GM12878 (cell line): Measurements from ENCODE around the gene ST6GAL2. TPM values are rescaled to one million over a fixed set of nuclear protein-coding genes. Genes with fewer than 3 reads are reported as not detected.

ENCODE experiments used
- ATAC-seq: fragments of 200-7000 bp; cut with Tn5 transposase; 3 replicates; pipeline ENCODE4 v1.9.1; 2020; ENCODE audit warnings: mild to moderate bottlenecking, moderate library complexity
- BruUV-seq: library from RNA; stranded (reverse); fragments of 400-500 nt; replicated peaks from 2 replicates; lab custom pipeline; 2021; lab: Mats Ljungman, UMichigan
- CTCF ChIA-PET: fragments of 300-600 bp; sonication (Branson Sonifier 250); formaldehyde crosslinking; extraction: SDS; loops from one replicate; lab custom pipeline; 2021; ENCODE audit warnings: inconsistent platforms; lab: Yijun Ruan, JAX
- POLR2A ChIA-PET: fragments of 350-600 bp; formaldehyde crosslinking; extraction: SDS; loops from one replicate; lab custom pipeline; 2021; ENCODE audit warnings: inconsistent platforms; lab: Charles Lee
- RAD21 ChIA-PET: fragments of 300-600 bp; sonication (Branson Sonifier 250); formaldehyde crosslinking; loops from one replicate; lab custom pipeline; 2023; ENCODE audit warnings: antibody characterized with exemption; ENCODE audit not compliant: unreplicated experiment; lab: Charles Lee
- SMC1A ChIA-PET: fragments of 300-600 bp; sonication (Branson Sonifier 250); formaldehyde crosslinking; loops from one replicate; lab custom pipeline; 2023; ENCODE audit not compliant: unreplicated experiment, uncharacterized antibody; lab: Charles Lee
- DNase-seq: peaks from one replicate; pipeline ENCODE4 v3.0.0-alpha.2; 2011; ENCODE audit warnings: low read depth, low spot score
- FAIRE-seq: peaks from 3 replicates; lab custom pipeline; 2011; peaks lifted over from hg19 to GRCh38; lab: Jason Lieb, UNC
- H2AFZ ChIP-seq: 2 replicates; pipeline ENCODE4 v1.6.0; 2011; ENCODE audit warnings: low read depth, low read length, control low read depth; ENCODE audit not compliant: control insufficient read depth
- H3K27ac ChIP-seq: 2 replicates; pipeline ENCODE4 v1.5.1; 2011; ENCODE audit warnings: control low read depth; ENCODE audit not compliant: control insufficient read depth, insufficient read depth
- H3K27me3 ChIP-seq, 2 experiments: replicated peaks in 1 of 2; 2 replicates each; pipeline versions ENCODE4 v1.6.0 to v1.6.1; 2011; ENCODE audit warnings: low read length in 1 of 2; ENCODE audit not compliant: control insufficient read depth in 2 of 2, insufficient read depth in 2 of 2
- H3K36me3 ChIP-seq, 2 experiments: 2 replicates each; pipeline ENCODE4 v1.5.1; 2011; ENCODE audit warnings: low read length in 1 of 2; ENCODE audit not compliant: control insufficient read depth in 2 of 2, insufficient read depth in 2 of 2
- H3K4me1 ChIP-seq: 2 replicates; pipeline ENCODE4 v1.6.1; 2011; ENCODE audit warnings: mild to moderate bottlenecking, low read length, moderate library complexity, mixed read lengths; ENCODE audit not compliant: control insufficient read depth, insufficient read depth
- H3K4me2 ChIP-seq: 2 replicates; pipeline ENCODE4 v1.6.0; 2011; ENCODE audit warnings: control low read depth; ENCODE audit not compliant: control insufficient read depth, insufficient read depth
- H3K4me3 ChIP-seq: fragments of 200-600 bp; sonication (generic); 2 replicates; pipeline ENCODE4 v1.5.1; 2016
- H3K79me2 ChIP-seq: 2 replicates; pipeline ENCODE4 v1.6.0; 2011; ENCODE audit warnings: low read length; ENCODE audit not compliant: control insufficient read depth, insufficient read depth
- H3K9ac ChIP-seq: 2 replicates; pipeline ENCODE4 v1.8.0; 2011; ENCODE audit warnings: low read length, control low read depth, mixed read lengths; ENCODE audit not compliant: control insufficient read depth, insufficient read depth
- H3K9me3 ChIP-seq: replicated peaks from 3 replicates; pipeline ENCODE4 v1.5.1; 2011; ENCODE audit warnings: mild to moderate bottlenecking, low read length; ENCODE audit not compliant: control insufficient read depth, insufficient read depth
- H4K20me1 ChIP-seq: 2 replicates; pipeline ENCODE4 v1.6.0; 2011; ENCODE audit not compliant: control insufficient read depth, insufficient read depth
- CHD1 ChIP-seq: IDR thresholded peaks from 2 replicates; pipeline ENCODE4 v1.6.1; 2012; ENCODE audit warnings: low read depth, low read length, improper control_type of control experiment
- CREB1 ChIP-seq: IDR thresholded peaks from 2 replicates; pipeline ENCODE4 v1.6.1; 2012; ENCODE audit warnings: low read depth, mild to moderate bottlenecking, inconsistent platforms
- CUX1 ChIP-seq: IDR thresholded peaks from 2 replicates; pipeline ENCODE4 v1.6.1; 2012; ENCODE audit warnings: improper control_type of control experiment, low read depth, low read length; ENCODE audit not compliant: insufficient replicate concordance
- HDAC2 ChIP-seq: fragments of 200-600 bp; sonication (generic); IDR thresholded peaks from 2 replicates; pipeline ENCODE4 v1.6.1; 2017
- MEF2A ChIP-seq: IDR thresholded peaks from 2 replicates; pipeline ENCODE4 v1.6.1; 2011; ENCODE audit warnings: low read depth, mild to moderate bottlenecking, low read length, moderate library complexity; ENCODE audit not compliant: insufficient read depth
- NBN ChIP-seq: fragments of 450-650 bp; IDR thresholded peaks from 2 replicates; pipeline ENCODE4 v1.6.1; 2016
- NFYA ChIP-seq: IDR thresholded peaks from 2 replicates; pipeline ENCODE4 v1.6.1; 2011; ENCODE audit warnings: low read depth, mild to moderate bottlenecking, low read length, improper control_type of control experiment, borderline replicate concordance
- NRF1 ChIP-seq: conservative IDR thresholded peaks from 2 replicates; pipeline ENCODE4 v1.6.1; 2011; ENCODE audit warnings: mild to moderate bottlenecking, low read depth, low read length, improper control_type of control experiment
- ZNF217 ChIP-seq: fragments of 450-650 bp; IDR thresholded peaks from 2 replicates; pipeline ENCODE4 v1.6.1; 2017; ENCODE audit warnings: antibody characterized with exemption, mild to moderate bottlenecking
- WGBS: methylation state at CpG from one replicate; pipeline ENCODE4 v1.1.6; 2016; ENCODE audit warnings: low lambda C conversion rate; ENCODE audit not compliant: insufficient replicate concordance, insufficient coverage; ENCODE audit errors: missing lambda C conversion rate; 5-methylcytosine and 5-hydroxymethylcytosine counted together
- in situ Hi-C: fragments of 300-500 bp; cut with MboI; formaldehyde crosslinking; loops from 9 replicates; pipeline ENCODE4 v1.14.3; 2018; ENCODE audit warnings: mixed read lengths
- intact Hi-C: fragments of 100-400 bp; cut with micrococcal nuclease; formaldehyde crosslinking; loops from one replicate; pipeline ENCODE4 v1.14.2; 2022; ENCODE audit not compliant: unreplicated experiment
- polyA plus RNA-seq, 11 experiments: library from polyadenylated mRNA; depleted of rRNA in 4 of 11; unstranded in 6 of 11; stranded (reverse) in 5 of 11; fragments of >200 nt; fragmentation: Nextera tagmentation in 4 of 11; fragmentation: Illumina TruSeq in 1 of 11; extraction: Ambion mirVana in 4 of 11; extraction: Trizol in 1 of 11; gene quantifications; 1 replicate in 1 of 11; 2 replicates in 10 of 11; pipeline versions ENCODE4 v1.2.1 to v1.2.3, GENCODE V29; 2011 to 2016; ENCODE audit warnings: inconsistent platforms in 2 of 11, missing spikeins in 2 of 11, low read depth in 1 of 11
- total RNA-seq, 4 experiments: library from RNA; depleted of rRNA in 3 of 4; stranded (reverse); fragments of >200 nt in 3 of 4; fragmentation: Illumina TruSeq in 1 of 4; extraction: Trizol in 1 of 4; gene quantifications; 2 replicates each; pipeline versions ENCODE4 v1.2.1 to v1.2.3, GENCODE V29; 2013 to 2021
- TF ChIP-seq, protein P1 (sequence below): fragments of 450-650 bp; IDR thresholded peaks from 2 replicates; pipeline ENCODE4 v1.6.1; 2017; ENCODE audit warnings: mild to moderate bottlenecking

ST6GAL2 gene
- total and polyA plus RNA-seq, 10 of the 15 experiments (the other 5 are each of a cell fraction or from before 2014, with no cell fraction given) = not detected

DNA sequence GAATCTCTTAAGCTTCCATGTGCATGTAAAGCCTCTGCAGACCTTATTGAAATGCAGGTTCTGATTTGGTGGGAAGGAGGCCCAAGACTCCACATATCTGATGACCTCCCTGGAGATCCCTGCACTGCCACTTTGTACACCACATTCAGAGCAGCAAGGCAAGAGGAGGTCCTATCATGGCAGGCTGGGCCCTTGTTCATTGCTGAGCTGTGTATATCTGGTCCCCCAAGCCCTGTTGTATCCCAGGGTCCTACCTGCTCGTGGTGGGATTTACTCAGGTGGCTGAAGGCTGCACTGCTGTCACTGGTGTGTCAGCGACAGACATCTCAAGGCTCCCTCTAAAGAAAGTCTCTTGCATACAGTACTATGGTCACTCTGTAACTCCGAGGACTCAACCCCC lies 114.2 kb downstream of the ST6GAL2 start:
- no peak for TF ChIP-seq MEF2A
- TF ChIP-seq NBN = no peak
- TF ChIP-seq NFYA = no peak
- no peak for TF ChIP-seq CHD1
- TF ChIP-seq, protein P1, sequence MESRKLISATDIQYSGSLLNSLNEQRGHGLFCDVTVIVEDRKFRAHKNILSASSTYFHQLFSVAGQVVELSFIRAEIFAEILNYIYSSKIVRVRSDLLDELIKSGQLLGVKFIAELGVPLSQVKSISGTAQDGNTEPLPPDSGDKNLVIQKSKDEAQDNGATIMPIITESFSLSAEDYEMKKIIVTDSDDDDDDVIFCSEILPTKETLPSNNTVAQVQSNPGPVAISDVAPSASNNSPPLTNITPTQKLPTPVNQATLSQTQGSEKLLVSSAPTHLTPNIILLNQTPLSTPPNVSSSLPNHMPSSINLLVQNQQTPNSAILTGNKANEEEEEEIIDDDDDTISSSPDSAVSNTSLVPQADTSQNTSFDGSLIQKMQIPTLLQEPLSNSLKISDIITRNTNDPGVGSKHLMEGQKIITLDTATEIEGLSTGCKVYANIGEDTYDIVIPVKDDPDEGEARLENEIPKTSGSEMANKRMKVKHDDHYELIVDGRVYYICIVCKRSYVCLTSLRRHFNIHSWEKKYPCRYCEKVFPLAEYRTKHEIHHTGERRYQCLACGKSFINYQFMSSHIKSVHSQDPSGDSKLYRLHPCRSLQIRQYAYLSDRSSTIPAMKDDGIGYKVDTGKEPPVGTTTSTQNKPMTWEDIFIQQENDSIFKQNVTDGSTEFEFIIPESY = no peak
- no peak for TF ChIP-seq CREB1
- no peak for TF ChIP-seq CUX1
- no peak for TF ChIP-seq HDAC2
- no peak for TF ChIP-seq ZNF217
- TF ChIP-seq NRF1 = no peak
- no peak for ATAC-seq
- DNase-seq = no peak
- CTCF ChIA-PET = no interaction called here
- no peaks in the 10 kb centered on the region for H3K4me1 ChIP-seq
- H3K4me3 ChIP-seq = no peak overlapping the region
- no peaks in the 10 kb centered on the region for H3K27me3 ChIP-seq
- no peaks in the 10 kb centered on the region for H3K9me3 ChIP-seq
- RAD21 ChIA-PET = no interaction called here
- SMC1A ChIA-PET = no interaction called here
- 6% methylated on average over 3 of the region's 3 CpGs for WGBS
- H3K4me2 ChIP-seq = no peak overlapping the region
- no peak for FAIRE-seq
- POLR2A ChIA-PET = no interaction called here
- H3K27ac ChIP-seq = no peak overlapping the region
- H3K36me3 ChIP-seq = no peaks in the 10 kb centered on the region
- no peaks in the 10 kb centered on the region for H3K79me2 ChIP-seq
- intact Hi-C loops (no loop called here), in situ Hi-C loops (no loop called here)
- no peak overlapping the region for H3K9ac ChIP-seq
- BruUV-seq = no TSS peak
- H4K20me1 ChIP-seq = no peaks in the 10 kb centered on the region
- H2AFZ ChIP-seq = no peak overlapping the region
